ENCODE data around the gene TLCD1.

The TLCD1 gene

DNA sequence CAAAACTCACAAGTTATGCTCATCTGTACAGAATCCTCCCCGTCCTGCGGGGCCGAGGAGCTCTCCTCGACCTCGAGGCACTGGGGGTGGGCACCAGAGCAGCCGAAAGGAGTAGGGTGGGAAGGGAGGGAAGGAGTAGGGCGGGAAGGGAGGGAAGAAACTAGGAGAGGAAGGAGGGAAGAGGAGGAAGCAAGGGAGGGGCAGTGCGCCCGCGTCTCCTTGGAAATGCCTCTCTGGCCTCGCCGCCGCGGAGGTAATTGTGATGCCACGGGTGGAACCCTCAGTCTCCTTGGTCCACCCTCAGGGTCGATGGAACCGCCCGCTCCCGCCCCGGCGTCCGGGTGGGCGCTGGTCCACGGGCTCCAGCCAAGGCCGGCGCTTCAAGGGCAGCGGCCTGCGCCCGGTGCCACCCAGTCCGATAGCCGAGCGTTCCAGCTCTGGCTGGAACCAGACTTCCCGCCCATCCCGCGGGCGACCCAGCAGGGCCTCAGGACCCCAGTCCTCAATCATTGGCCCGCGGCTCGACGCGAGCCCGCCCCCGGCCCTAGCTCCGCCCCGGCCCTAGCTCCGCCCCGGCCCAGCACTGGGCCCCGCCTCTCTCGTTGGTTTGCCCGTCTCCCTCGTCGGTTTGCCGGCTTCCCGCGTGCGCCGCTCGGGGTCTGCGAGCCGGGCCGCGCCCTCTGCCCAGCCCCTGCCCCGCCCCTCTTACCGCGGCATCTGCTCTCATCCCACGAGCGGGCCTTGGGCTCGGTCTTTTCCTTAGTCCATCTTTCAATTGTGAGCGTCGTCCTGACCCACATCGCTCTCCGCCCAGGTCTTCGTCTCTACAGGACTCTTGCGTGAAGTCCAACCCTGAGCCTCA is 14.9 kb downstream of the TLCD1 start:
- peak; percentile 96 for DNase-seq

DNA sequence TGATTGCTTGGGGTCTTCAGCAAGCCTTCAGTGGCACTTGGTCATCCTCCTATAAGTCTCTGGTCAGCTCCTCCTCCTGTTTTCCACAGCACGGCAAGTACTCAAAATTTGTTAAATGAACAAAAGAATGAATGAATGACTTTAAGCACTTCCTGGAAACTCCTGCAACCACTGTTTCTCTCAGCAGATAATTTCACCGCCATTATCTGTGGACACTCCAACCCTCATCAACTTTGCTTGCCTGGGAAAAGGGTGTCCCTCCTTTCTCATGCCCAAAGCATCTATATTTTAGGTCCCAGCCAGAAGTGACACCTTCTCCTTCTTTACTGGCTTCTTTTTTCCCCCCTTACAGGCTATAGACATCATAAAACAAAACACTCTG is 18.7 kb downstream of the TLCD1 start:
- no peak for DNase-seq

DNA sequence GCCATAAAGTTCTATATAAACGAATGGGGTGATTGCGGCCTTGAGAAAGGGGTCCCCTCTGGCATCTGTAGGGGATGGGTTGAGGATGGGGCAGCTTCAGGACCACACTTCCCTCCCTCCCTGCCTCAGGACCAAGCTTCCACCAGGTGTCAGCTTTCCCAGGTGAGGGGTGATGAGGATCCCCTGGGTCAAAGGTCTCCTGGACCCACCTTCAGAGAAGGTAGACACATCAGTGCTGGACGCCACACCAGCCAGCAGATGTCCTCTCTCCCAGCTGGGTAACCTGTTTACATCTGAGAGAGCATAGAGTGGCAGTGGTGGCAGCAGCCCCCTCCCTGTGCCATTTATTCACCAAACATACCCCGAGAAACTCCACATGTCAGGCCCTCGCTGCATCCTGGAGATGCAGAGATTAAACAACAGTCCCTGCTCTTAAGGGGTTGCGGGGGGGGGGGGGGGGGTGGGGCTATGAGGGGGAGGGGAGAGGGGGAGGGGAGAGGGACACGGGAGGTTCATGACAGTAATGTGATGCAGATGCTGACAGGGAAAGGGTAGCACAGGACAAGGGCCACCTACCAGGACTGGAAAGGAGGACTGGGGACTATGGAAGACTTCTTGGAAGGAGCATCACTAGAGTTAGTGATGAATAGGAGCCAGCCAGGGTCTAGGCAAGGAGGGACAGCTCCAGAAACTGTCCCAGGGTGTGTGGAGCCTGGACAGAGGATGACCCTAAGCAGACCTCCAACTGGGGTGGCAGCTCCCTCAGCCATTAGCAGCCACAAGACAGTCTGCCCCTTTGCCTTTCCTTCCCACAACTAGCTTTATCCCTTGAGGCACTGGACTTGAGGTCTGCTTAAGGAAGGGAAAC is 19.3 kb downstream of the TLCD1 start:
- DNase-seq: no peak

DNA sequence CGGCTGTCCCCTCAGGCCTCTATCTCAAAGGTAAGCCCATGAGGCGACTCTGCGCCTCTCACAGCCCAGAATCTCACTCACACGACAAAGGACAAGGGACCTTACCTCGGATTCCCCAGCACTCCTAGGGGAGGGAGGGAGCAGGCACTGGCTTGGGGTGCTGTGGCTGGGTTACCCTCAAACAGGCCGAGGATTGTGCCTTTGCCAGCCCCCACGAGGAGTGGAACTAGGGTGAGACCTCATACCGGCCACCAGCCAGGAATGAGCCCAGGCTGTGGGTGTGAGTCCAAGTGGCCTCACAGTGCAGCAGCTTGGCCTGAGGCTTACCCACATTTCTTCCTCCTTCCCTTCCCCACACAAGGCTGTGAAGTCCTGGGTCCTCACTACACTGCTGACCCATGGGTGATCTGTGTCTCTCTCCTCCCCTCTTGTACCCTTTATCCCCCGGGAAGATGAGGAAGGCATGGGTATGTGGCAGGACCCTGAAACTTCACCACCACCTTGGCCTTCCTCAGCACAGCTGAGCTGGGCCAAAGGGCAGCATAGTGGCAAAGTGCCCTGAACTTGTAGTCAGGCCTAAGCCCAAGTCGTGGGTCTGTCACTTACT is 20.2 kb downstream of the TLCD1 start:
- DNase-seq: no peak

GRCh38 chr17:28705074-28705659 is 20.9 kb downstream of the TLCD1 start:
- DNase-seq: no peak

DNA sequence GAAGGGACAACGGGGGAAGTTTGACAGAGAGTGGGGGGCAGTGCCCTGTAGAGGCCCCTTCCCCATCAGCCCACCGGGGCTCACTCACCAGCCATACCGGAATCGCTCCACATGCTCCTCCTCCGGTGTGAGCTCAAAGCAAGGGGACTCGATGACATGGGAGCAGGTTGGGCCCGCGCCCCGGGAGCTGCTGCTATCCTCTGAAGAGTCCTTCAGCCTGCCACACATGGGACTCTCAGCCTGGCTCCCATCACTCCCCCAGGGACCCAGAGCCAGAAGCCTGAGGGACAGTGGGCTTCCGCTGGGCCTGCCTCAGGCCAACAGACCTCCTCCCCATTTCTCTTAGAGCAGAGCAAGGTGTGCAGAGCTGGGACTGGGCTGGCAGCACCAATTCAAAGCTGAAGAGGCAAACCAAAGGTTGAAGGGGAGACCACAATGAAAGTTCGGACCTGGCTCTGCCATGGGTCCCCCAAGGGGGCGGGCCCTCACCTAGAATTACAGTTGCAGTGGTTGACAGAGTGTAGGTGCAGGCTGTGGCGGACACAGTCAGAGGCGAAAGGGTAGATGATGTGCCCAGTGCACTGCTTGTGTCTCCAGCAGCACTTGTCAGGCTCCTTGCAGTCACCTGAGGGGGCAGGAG is 21.7 kb downstream of the TLCD1 start:
- no peak for DNase-seq

GRCh38 chr17:28703552-28704218 is 22.3 kb downstream of the TLCD1 start:
- DNase-seq: no peak

GRCh38 chr17:28702752-28703150 is 23.3 kb downstream of the TLCD1 start:
- no peak for DNase-seq

DNA sequence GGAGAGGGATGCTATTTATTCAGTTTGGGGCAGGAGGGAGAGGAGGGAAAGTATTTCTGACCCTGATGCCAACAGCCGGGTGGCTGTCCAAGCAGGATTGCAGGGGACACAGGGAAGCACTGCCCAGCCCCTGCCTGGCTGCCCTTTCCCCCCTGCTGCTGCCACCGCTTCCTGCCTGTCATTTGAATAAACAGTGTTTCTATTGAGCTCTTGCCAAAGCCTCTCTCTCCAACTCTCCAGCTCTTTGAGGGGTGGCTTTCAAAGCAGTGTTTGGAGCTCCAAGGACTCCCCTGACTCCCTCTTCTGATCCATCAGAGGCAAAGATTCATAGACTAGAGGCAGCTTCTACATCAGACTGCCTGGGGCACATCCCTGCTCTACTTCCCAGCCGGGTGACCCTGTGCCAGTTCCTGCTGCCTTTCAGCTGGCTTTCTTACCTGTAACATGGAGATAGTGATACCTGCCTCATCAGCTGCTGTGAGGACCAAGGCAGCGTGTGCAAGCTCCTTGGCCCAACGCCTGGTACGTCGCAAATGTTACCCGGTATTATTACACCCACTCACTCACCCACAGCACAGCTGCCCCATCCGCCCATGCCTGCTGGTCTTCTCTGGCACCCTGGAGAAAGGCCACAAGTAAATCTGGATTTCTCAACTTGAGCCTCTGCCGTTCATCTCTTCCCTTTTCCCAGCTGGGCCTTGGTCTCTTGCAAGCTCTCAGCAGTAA is 23.8 kb downstream of the TLCD1 start:
- no peak for DNase-seq

DNA sequence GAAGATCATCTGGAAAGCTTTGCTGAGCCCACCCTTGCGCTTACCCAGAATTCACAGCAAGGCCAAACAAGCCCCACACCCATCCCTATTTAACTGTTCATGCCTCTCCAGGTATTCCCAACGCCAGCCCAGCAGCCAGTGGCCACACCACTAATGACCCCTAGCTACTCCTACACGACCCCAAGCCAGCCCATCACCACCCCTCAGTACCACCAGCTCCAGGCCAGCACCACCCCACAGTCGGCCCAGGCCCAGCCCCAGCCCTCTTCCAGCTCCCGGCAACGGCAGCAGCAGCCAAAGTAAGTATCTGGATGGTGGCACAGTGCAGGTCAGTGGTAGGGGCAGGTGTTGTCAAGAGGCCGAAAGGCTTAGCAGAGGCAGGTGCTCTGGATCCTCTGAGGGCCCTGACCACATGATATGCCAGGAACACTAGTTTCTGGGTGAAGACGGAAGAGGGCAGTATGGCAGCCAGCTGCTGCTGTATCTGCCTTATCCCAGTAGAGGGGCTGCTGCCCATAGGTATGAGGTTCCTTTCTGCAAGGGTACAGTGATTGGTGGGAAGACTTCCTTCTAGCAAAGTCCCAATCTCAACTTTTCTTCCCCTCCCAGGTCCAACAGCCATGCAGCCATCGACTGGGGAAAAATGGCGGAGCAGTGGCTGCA is 25.1 kb downstream of the TLCD1 start:
- DNase-seq: no peak

DNA sequence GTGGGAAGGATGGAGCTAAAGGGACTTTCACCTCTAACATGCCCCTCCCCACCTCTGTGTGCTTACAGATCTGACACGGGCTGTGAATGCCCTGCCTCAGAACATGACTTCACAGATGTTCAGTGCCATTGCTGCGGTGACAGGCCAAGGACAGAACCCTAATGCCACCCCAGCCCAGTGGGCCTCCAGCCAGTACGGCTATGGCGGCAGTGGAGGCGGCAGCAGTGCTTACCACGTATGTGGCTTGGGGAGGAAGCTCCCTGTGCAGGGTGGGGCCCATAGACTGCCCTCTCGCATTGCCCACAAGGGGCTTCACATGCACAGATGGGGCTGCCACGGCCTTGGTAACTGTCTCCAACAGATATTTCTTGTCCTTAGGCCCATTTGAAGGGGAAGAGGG is 25.8 kb downstream of the TLCD1 start:
- no peak for DNase-seq

- DNase-seq: no peak
Measured at GRCh38 chr17:28698253-28698941, 27.6 kb downstream of the TLCD1 start.

GRCh38 chr17:28693869-28694268 is 32.2 kb downstream of the TLCD1 start:
- no peak for DNase-seq

DNA sequence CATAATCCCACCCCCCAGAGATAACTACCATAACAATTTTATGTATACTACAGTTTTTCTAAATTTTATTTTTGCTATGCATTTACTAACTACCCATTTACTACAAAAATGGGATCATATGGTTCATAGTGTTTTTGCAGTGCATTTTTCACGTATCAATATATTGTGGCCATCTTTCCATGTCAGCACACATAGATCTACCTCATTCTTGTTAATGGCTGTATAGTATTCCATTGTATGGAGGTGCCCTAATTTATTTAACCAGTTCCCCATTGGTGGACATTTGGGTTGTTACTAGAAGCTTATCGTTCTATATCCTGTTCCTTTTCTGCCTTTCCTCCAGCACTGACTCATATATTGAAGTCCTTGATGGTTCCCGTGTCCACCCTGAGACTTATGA is 37.0 kb downstream of the TLCD1 start:
- DNase-seq: no peak

GRCh38 chr17:28688481-28688880 is 37.6 kb downstream of the TLCD1 start:
- no peak for DNase-seq

- DNase-seq: no peak
Measured at GRCh38 chr17:28686296-28686695, 39.7 kb downstream of the TLCD1 start.

DNA sequence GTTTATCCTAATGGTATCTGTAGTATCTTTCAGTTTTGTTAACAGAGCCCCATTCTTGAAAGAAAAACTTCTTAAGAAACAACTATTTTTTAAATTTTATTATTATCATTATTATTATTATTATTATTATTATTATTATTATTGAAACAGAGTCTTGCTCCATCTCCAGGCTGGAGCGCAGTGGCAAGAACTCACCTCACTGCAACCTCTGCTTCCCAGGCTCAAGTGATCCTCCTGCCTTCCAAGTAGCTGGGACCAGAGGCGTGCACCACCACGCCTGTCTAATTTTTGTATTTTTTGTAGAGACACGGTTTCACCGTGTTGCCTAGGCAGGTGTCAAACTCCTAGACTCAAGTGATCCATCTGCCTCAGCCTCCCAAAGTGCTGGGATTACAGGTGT is 40.7 kb downstream of the TLCD1 start:
- no peak for DNase-seq

DNA sequence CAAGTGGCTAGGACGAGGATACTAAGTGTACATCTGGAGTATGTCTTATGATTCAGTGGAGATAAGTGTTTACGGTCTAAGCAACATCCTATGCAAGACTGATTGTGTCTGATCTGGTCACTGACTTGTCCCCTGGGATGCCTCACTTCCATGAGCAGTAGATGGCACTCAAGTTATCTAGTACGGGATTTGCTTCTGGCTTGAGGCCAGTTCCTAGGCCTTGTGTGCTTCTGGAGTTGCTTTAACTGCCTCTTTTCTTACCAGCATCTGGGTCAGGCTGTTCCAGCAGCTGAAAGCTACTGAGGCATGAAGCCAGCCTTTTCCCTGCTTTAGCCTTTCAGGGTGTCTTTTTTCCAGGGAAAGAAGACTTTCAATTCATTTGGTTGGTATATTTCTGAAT is 41.1 kb downstream of the TLCD1 start:
- DNase-seq: no peak

GRCh38 chr17:28682655-28683054 is 43.4 kb downstream of the TLCD1 start:
- DNase-seq: peak; percentile 41

- no peak for DNase-seq
Measured at GRCh38 chr17:28675980-28676379, 50.1 kb downstream of the TLCD1 start.

Measured in activated effector memory CD4-positive, alpha-beta T cell treated with anti-CD3 and anti-CD28 coated beads, Interleukin-2, amount 50 U/mL, for 16 hours (primary cell).